IMR-90 (cell line): ENCODE results near the gene BRD4. TPM values are rescaled to one million over a fixed set of nuclear protein-coding genes. Genes with fewer than 3 reads are reported as not detected.

Source experiments
- ATAC-seq: fragments of 200-7000 bp; cut with Tn5 transposase; 2 replicates; pipeline ENCODE4 v1.9.1; 2020; ENCODE audit warnings: low read depth, mild to moderate bottlenecking, moderate library complexity
- BruUV-seq: library from RNA; stranded (reverse); fragments of 400-500 nt; replicated peaks from 2 replicates; lab custom pipeline; 2021; lab: Mats Ljungman, UMichigan
- CTCF ChIA-PET: fragments of 300-600 bp; formaldehyde crosslinking; extraction: SDS; loops from one replicate; lab custom pipeline; 2021; ENCODE audit warnings: antibody characterized with exemption; lab: Yijun Ruan, JAX
- POLR2A ChIA-PET: fragments of 300-600 bp; sonication (Branson Sonifier 250); formaldehyde crosslinking; loops from one replicate; lab custom pipeline; 2022; ENCODE audit warnings: antibody characterized with exemption; ENCODE audit not compliant: unreplicated experiment; lab: Charles Lee
- DNase-seq: peaks from one replicate; pipeline ENCODE4 v3.0.0; 2013
- H2AFZ ChIP-seq: replicated peaks from 2 replicates; pipeline ENCODE3; 2013; ENCODE audit warnings: low read length, mild to moderate bottlenecking; ENCODE audit not compliant: poor library complexity
- H2AK5ac ChIP-seq: 2 replicates; pipeline ENCODE4 v1.6.1; 2013; ENCODE audit warnings: low read depth, low read length, inconsistent platforms
- H2AK9ac ChIP-seq: replicated peaks from 2 replicates; pipeline ENCODE3; 2013; ENCODE audit warnings: mild to moderate bottlenecking, low read depth, low read length, moderate library complexity; ENCODE audit not compliant: poor library complexity
- H2BK120ac ChIP-seq: 2 replicates; pipeline ENCODE4 v1.6.1; 2013; ENCODE audit warnings: low read depth, low read length, inconsistent platforms
- H2BK15ac ChIP-seq: 3 replicates; pipeline ENCODE4 v1.6.1; 2013; ENCODE audit warnings: low read depth, low read length, inconsistent platforms
- H2BK20ac ChIP-seq: 2 replicates; pipeline ENCODE4 v1.6.1; 2013; ENCODE audit warnings: low read depth, mild to moderate bottlenecking, inconsistent platforms, low read length, moderate library complexity
- H2BK5ac ChIP-seq: 2 replicates; pipeline ENCODE4 v1.6.1; 2013; ENCODE audit warnings: mild to moderate bottlenecking, low read depth, low read length, inconsistent platforms; ENCODE audit not compliant: poor library complexity, severe bottlenecking
- H3K14ac ChIP-seq: replicated peaks from 2 replicates; pipeline ENCODE4 v1.6.1; 2013; ENCODE audit warnings: low read depth, low read length, inconsistent platforms
- H3K18ac ChIP-seq: 2 replicates; pipeline ENCODE4 v1.6.1; 2013; ENCODE audit warnings: low read depth, low read length, control low read depth
- H3K23ac ChIP-seq: 2 replicates; pipeline ENCODE4 v1.6.1; 2013; ENCODE audit warnings: low read depth, low read length, inconsistent platforms
- H3K27ac ChIP-seq: 2 replicates; pipeline ENCODE4 v1.5.1; 2013; ENCODE audit warnings: mild to moderate bottlenecking, control low read depth, low read length; ENCODE audit not compliant: insufficient read depth
- H3K27me3 ChIP-seq: 2 replicates; pipeline ENCODE4 v1.6.1; 2013; ENCODE audit warnings: low read length; ENCODE audit not compliant: control insufficient read depth, insufficient read depth
- H3K36me3 ChIP-seq: 2 replicates; pipeline ENCODE4 v1.6.1; 2013; ENCODE audit warnings: low read length, mixed read lengths; ENCODE audit not compliant: control insufficient read depth, insufficient read depth
- H3K4ac ChIP-seq: 2 replicates; pipeline ENCODE4 v1.6.1; 2013; ENCODE audit warnings: low read depth, low read length, inconsistent platforms
- H3K4me1 ChIP-seq: 2 replicates; pipeline ENCODE4 v1.6.1; 2013; ENCODE audit warnings: low read length, mixed read lengths; ENCODE audit not compliant: control insufficient read depth, insufficient read depth
- H3K4me2 ChIP-seq: 2 replicates; pipeline ENCODE4 v1.6.1; 2013; ENCODE audit warnings: low read depth, mild to moderate bottlenecking, control low read depth, low read length, moderate library complexity
- H3K4me3 ChIP-seq: 2 replicates; pipeline ENCODE4 v1.5.1; 2013; ENCODE audit warnings: low read depth, mild to moderate bottlenecking, control low read depth, low read length, moderate library complexity; ENCODE audit not compliant: insufficient read depth
- H3K56ac ChIP-seq: 2 replicates; pipeline ENCODE4 v1.6.1; 2013; ENCODE audit warnings: low read length, inconsistent platforms; ENCODE audit not compliant: insufficient read depth; ENCODE audit errors: extremely low read depth
- H3K79me1 ChIP-seq, 2 experiments: 2 replicates each; pipeline ENCODE4 v1.6.1; 2013; ENCODE audit warnings: low read length in 2 of 2, inconsistent platforms in 1 of 2, low read depth in 1 of 2
- H3K9ac ChIP-seq: 2 replicates; pipeline ENCODE4 v1.6.1; 2013; ENCODE audit warnings: low read depth, low read length, control low read depth
- H3K9me1 ChIP-seq: 2 replicates; pipeline ENCODE4 v1.6.1; 2013; ENCODE audit warnings: low read length, inconsistent platforms; ENCODE audit not compliant: insufficient read depth
- H3K9me3 ChIP-seq: 2 replicates; pipeline ENCODE4 v1.6.1; 2013; ENCODE audit warnings: low read length; ENCODE audit not compliant: control insufficient read depth, insufficient read depth
- H4K20me1 ChIP-seq: 2 replicates; pipeline ENCODE4 v1.6.1; 2013; ENCODE audit warnings: low read length, inconsistent platforms; ENCODE audit not compliant: insufficient read depth
- H4K5ac ChIP-seq: 2 replicates; pipeline ENCODE4 v1.6.1; 2013; ENCODE audit warnings: mild to moderate bottlenecking, low read depth, low read length, control low read depth
- H4K8ac ChIP-seq, 2 experiments: 2 replicates each; pipeline ENCODE4 v1.6.1; 2013; ENCODE audit warnings: low read depth in 2 of 2, low read length in 2 of 2, control low read depth in 1 of 2, inconsistent platforms in 1 of 2
- H4K91ac ChIP-seq: 2 replicates; pipeline ENCODE4 v1.6.1; 2013; ENCODE audit warnings: low read depth, low read length, inconsistent platforms; ENCODE audit not compliant: insufficient read depth
- BHLHE40 ChIP-seq: fragments of 150-350 bp; IDR thresholded peaks from 2 replicates; pipeline ENCODE4 v1.6.1; 2016; ENCODE audit warnings: mild to moderate bottlenecking, low read depth, low read length
- CEBPB ChIP-seq: IDR thresholded peaks from 2 replicates; pipeline ENCODE4 v1.6.1; 2012; ENCODE audit warnings: low read depth, low read length, improper control_type of control experiment
- CHD1 ChIP-seq: IDR thresholded peaks from 2 replicates; pipeline ENCODE4 v1.6.1; 2012; ENCODE audit warnings: low read depth, low read length, improper control_type of control experiment
- FOS ChIP-seq: fragments of 150-350 bp; IDR thresholded peaks from 2 replicates; pipeline ENCODE4 v1.6.1; 2016; ENCODE audit warnings: low read depth, low read length
- MAFK ChIP-seq: IDR thresholded peaks from 2 replicates; pipeline ENCODE4 v1.6.1; 2012; ENCODE audit warnings: low read depth, low read length, improper control_type of control experiment
- MAZ ChIP-seq: IDR thresholded peaks from 2 replicates; pipeline ENCODE4 v1.6.1; 2012; ENCODE audit warnings: low read depth, mild to moderate bottlenecking, low read length, improper control_type of control experiment, moderate library complexity, borderline replicate concordance
- MXI1 ChIP-seq: IDR thresholded peaks from 2 replicates; pipeline ENCODE4 v1.6.1; 2012; ENCODE audit warnings: low read depth, mild to moderate bottlenecking, low read length, moderate library complexity, borderline replicate concordance
- NFE2L2 ChIP-seq: fragments of 150-350 bp; IDR thresholded peaks from 2 replicates; pipeline ENCODE4 v1.6.1; 2016; ENCODE audit warnings: low read depth, mild to moderate bottlenecking, low read length
- POLR2A ChIP-seq: IDR thresholded peaks from 2 replicates; pipeline ENCODE4 v1.6.1; 2012; ENCODE audit warnings: mild to moderate bottlenecking, low read depth, low read length
- RAD21 ChIP-seq: IDR thresholded peaks from 2 replicates; pipeline ENCODE4 v1.6.1; 2012; ENCODE audit warnings: low read length, improper control_type of control experiment
- RCOR1 ChIP-seq: IDR thresholded peaks from 2 replicates; pipeline ENCODE4 v1.6.1; 2012; ENCODE audit warnings: mild to moderate bottlenecking, low read length, improper control_type of control experiment; ENCODE audit not compliant: insufficient replicate concordance
- RFX5 ChIP-seq: IDR thresholded peaks from 2 replicates; pipeline ENCODE4 v1.8.0; 2012; ENCODE audit warnings: low read depth, mild to moderate bottlenecking, low read length, moderate library complexity
- SMC3 ChIP-seq: fragments of 150-350 bp; IDR thresholded peaks from 2 replicates; pipeline ENCODE4 v1.6.1; 2016; ENCODE audit warnings: low read depth, mild to moderate bottlenecking, antibody characterized with exemption, low read length, moderate library complexity
- USF2 ChIP-seq: fragments of 150-350 bp; IDR thresholded peaks from 2 replicates; pipeline ENCODE4 v1.6.1; 2017; ENCODE audit warnings: mild to moderate bottlenecking, antibody characterized with exemption, low read length, low read depth
- WGBS, 2 experiments: methylation state at CpG; one replicate each; pipeline versions ENCODE4 v1.1.5 to v1.1.7; 2013; ENCODE audit warnings: missing lambda C conversion rate in 2 of 2; ENCODE audit not compliant: insufficient read length in 1 of 2; ENCODE audit errors: extremely low coverage in 2 of 2; 5-methylcytosine and 5-hydroxymethylcytosine counted together
- dilution Hi-C: fragments of 300-500 bp; cut with HindIII; formaldehyde crosslinking; loops from one replicate; pipeline ENCODE4 v1.14.3; 2018; ENCODE audit warnings: low sequenced_read_pairs; ENCODE audit not compliant: unreplicated experiment
- in situ Hi-C: fragments of 300-500 bp; cut with MboI; formaldehyde crosslinking; loops from 3 replicates; pipeline ENCODE4 v1.14.3; 2019; ENCODE audit warnings: low sequenced_read_pairs, inconsistent platforms, mixed read lengths
- intact Hi-C: fragments of 100-400 bp; cut with micrococcal nuclease; formaldehyde crosslinking; loops from 2 replicates; pipeline ENCODE4 v1.10.0; 2022
- polyA plus RNA-seq, 3 experiments: library from polyadenylated mRNA; depleted of rRNA; stranded (reverse); fragments of >200 nt; gene quantifications; 2 replicates each; pipeline ENCODE4 v1.2.3, GENCODE V29; 2012; ENCODE audit warnings: low replicate concordance in 1 of 3
- total RNA-seq: library from RNA; depleted of rRNA; stranded (reverse); fragments of >200 nt; gene quantifications from 2 replicates; pipeline ENCODE4 v1.2.3, GENCODE V29; 2012
- TF ChIP-seq, protein P1 (sequence below): conservative IDR thresholded peaks from 2 replicates; pipeline ENCODE4 v1.5.1; 2012; ENCODE audit warnings: mild to moderate bottlenecking, low read depth, low read length, improper control_type of control experiment
- TF ChIP-seq, protein P2 (sequence below): fragments of 150-350 bp; IDR thresholded peaks from 2 replicates; pipeline ENCODE4 v1.6.1; 2016; ENCODE audit warnings: low read depth, mild to moderate bottlenecking, low read length, moderate library complexity, borderline replicate concordance

The BRD4 gene
- total and polyA plus RNA-seq, 2 of the 4 experiments (the other 2 are of a cell fraction): 7.0 to 21.1 TPM

GRCh38 chr19:15291089-15291488 lies 41.2 kb downstream of the BRD4 start:
- H3K4ac ChIP-seq: no peak overlapping the region
- H3K4me1 ChIP-seq: peaks cover 41% of the 10 kb centered on the region
- CTCF ChIA-PET: interaction anchor here (0.8 to 1.1 kb wide), 2 partner anchors 32 to 55 kb away, joined by 3 read pairs; no protein-coding TSS in a partner anchor
- H2AK5ac ChIP-seq: no peak overlapping the region
- dilution Hi-C loops: no loop called here
- in situ Hi-C loops: no loop called here
- no peak overlapping the region; the same call in 1 of the 2 replicates for H3K4me2 ChIP-seq
- intact Hi-C loops: loop anchor here (5.0 kb wide), 1 partner anchor 36 kb away; no protein-coding TSS in a partner anchor
- POLR2A ChIA-PET: no interaction called here
- no peak overlapping the region for H3K14ac ChIP-seq
- H4K5ac ChIP-seq: no peak overlapping the region
- no peak overlapping the region for H3K18ac ChIP-seq
- no peak overlapping the region for H2BK20ac ChIP-seq
- no TSS peak for BruUV-seq
- no peaks in the 10 kb centered on the region for H3K27me3 ChIP-seq
- H4K8ac ChIP-seq: no peak overlapping the region
- no peaks in the 10 kb centered on the region for H3K36me3 ChIP-seq
- no peak for ATAC-seq
- no peak overlapping the region for H2BK5ac ChIP-seq
- no peak overlapping the region for H3K4me3 ChIP-seq
- H4K91ac ChIP-seq: no peak overlapping the region
- peaks cover 0 to 89% of the 10 kb centered on the region in 2 experiments; a peak in 3 of 4 replicates for H3K79me1 ChIP-seq
- H3K56ac ChIP-seq: no peak overlapping the region
- no peak overlapping the region for H2AFZ ChIP-seq
- H2AK9ac ChIP-seq: no peak overlapping the region
- H2BK120ac ChIP-seq: no peak overlapping the region
- no peak overlapping the region for H2BK15ac ChIP-seq
- H3K9ac ChIP-seq: no peak overlapping the region
- DNase-seq: peak; percentile 83
- no peak overlapping the region for H3K27ac ChIP-seq
- H3K9me1 ChIP-seq: peaks cover 52% of the 10 kb centered on the region
- H4K20me1 ChIP-seq: peaks cover 99% of the 10 kb centered on the region
- no peaks in the 10 kb centered on the region for H3K9me3 ChIP-seq
- H3K23ac ChIP-seq: no peak overlapping the region
- TF ChIP-seq MXI1: no peak
- TF ChIP-seq USF2: no peak
- TF ChIP-seq, protein P1, sequence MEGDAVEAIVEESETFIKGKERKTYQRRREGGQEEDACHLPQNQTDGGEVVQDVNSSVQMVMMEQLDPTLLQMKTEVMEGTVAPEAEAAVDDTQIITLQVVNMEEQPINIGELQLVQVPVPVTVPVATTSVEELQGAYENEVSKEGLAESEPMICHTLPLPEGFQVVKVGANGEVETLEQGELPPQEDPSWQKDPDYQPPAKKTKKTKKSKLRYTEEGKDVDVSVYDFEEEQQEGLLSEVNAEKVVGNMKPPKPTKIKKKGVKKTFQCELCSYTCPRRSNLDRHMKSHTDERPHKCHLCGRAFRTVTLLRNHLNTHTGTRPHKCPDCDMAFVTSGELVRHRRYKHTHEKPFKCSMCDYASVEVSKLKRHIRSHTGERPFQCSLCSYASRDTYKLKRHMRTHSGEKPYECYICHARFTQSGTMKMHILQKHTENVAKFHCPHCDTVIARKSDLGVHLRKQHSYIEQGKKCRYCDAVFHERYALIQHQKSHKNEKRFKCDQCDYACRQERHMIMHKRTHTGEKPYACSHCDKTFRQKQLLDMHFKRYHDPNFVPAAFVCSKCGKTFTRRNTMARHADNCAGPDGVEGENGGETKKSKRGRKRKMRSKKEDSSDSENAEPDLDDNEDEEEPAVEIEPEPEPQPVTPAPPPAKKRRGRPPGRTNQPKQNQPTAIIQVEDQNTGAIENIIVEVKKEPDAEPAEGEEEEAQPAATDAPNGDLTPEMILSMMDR: no peak
- TF ChIP-seq, protein P2, sequence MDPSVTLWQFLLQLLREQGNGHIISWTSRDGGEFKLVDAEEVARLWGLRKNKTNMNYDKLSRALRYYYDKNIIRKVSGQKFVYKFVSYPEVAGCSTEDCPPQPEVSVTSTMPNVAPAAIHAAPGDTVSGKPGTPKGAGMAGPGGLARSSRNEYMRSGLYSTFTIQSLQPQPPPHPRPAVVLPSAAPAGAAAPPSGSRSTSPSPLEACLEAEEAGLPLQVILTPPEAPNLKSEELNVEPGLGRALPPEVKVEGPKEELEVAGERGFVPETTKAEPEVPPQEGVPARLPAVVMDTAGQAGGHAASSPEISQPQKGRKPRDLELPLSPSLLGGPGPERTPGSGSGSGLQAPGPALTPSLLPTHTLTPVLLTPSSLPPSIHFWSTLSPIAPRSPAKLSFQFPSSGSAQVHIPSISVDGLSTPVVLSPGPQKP: no peak
- peak; percentile 97 for TF ChIP-seq RCOR1
- no peak for TF ChIP-seq SMC3
- TF ChIP-seq CHD1: no peak
- no peak for TF ChIP-seq RFX5
- no peak for TF ChIP-seq POLR2A
- no peak for TF ChIP-seq NFE2L2
- TF ChIP-seq MAFK: no peak
- TF ChIP-seq FOS: peak; percentile 77
- no peak for TF ChIP-seq RAD21
- TF ChIP-seq CEBPB: no peak
- TF ChIP-seq MAZ: no peak
- TF ChIP-seq BHLHE40: no peak
- no CpG with 5 or more reads among the region's 1 CpG for WGBS, 2 experiments
